ENCODE measurements around the gene RPL35. TPM values are rescaled to one million over a fixed set of nuclear protein-coding genes. Genes with fewer than 3 reads are reported as not detected.

Gene RPL35
- total and polyA plus RNA-seq, 2 experiments from 2014 or later = 1,202 to 4,143 TPM

- no peak for TF ChIP-seq CTCF (conservative IDR thresholded peaks at IDR 0.05; ENCODE audit: low read depth in 2 of 2)
- TF ChIP-seq EZH2phosphoT487 (IDR thresholded peaks at IDR 0.05; ENCODE audit: unreplicated experiment) = no peak
Observed at GRCh38 chr9:124870723-124871122, 9.0 kb upstream of the RPL35 start (continued).

- Mint-ChIP-seq H3K4me1 (peaks cover 47% of the 10 kb centered on the region), H3K9me3 (no peaks in the 10 kb centered on the region), H3K27me3 (ENCODE audit: insufficient read depth, low read depth, poor library complexity) (peaks cover 14% of the 10 kb centered on the region), H3K27ac (peak overlapping the region; percentile 76), H3K4me3 (peak overlapping the region; percentile 94), H3K36me3 (ENCODE audit: low read depth) (peaks cover 36% of the 10 kb centered on the region)
- TF ChIP-seq JUNB (IDR thresholded peaks at IDR 0.05; ENCODE audit: unreplicated experiment) = no peak
- TF ChIP-seq CTCF (conservative IDR thresholded peaks at IDR 0.05; ENCODE audit: low read depth in 2 of 2) = no peak
- no peak for TF ChIP-seq STAT1 (IDR thresholded peaks at IDR 0.05; ENCODE audit: unreplicated experiment)
- TF ChIP-seq ETS1 (IDR thresholded peaks at IDR 0.05) = no peak
- TF ChIP-seq ZNF114 (CRISPR knock-in tag; IDR thresholded peaks at IDR 0.05) = no peak
- TF ChIP-seq REST (IDR thresholded peaks at IDR 0.05; ENCODE audit: unreplicated experiment) = no peak
- no peak for TF ChIP-seq ZNF462 (CRISPR knock-in tag; IDR thresholded peaks at IDR 0.05)
- TF ChIP-seq NANOG (IDR thresholded peaks at IDR 0.05; ENCODE audit: borderline replicate concordance) = no peak
- Histone ChIP-seq H3K79me2 (replicated peaks; ENCODE audit: insufficient read depth) (peaks cover 74% of the 10 kb centered on the region), H2AFZ (no peak overlapping the region), H3K4me1 (ENCODE audit: insufficient read depth) (peaks cover 33% of the 10 kb centered on the region), H3K9me2 (ENCODE audit: insufficient read depth) (no peaks in the 10 kb centered on the region), H3K4me3 (peak overlapping the region; percentile 99), H3K4me2 (peak overlapping the region; percentile 98), H3F3A (replicated peaks; ENCODE audit: low read depth) (peaks cover 15% of the 10 kb centered on the region), H3K27me3 (ENCODE audit: insufficient read depth) (no peaks in the 10 kb centered on the region), H3K36me3 (ENCODE audit: insufficient read depth) (no peaks in the 10 kb centered on the region; the same call in 1 of the 2 replicates), H4K20me1 (replicated peaks; ENCODE audit: insufficient read depth) (peaks cover 51% of the 10 kb centered on the region), H3K27ac (ENCODE audit: low read depth) (peak overlapping the region; percentile 86; the same call in 1 of the 2 replicates)
- ATAC-seq (no peak), DNase-seq (ENCODE audit: low spot score) (no peak)
Observed at GRCh38 chr9:124869986-124870560, 8.3 kb upstream of the RPL35 start.

Data from GM23338 (cell line).